SK-N-SH (cell line): Measurements from ENCODE around the gene SBF2. TPM values are rescaled to one million over a fixed set of nuclear protein-coding genes. Genes with fewer than 3 reads are reported as not detected.

Experiments
- CTCF ChIA-PET: fragments of 300-600, 350-600 bp; formaldehyde crosslinking; extraction: SDS; loops from one replicate; lab custom pipeline; 2021; lab: Yijun Ruan, JAX
- POLR2A ChIA-PET: fragments of 350-600 bp; sonication (Branson Sonifier 250); formaldehyde crosslinking; extraction: SDS; loops from one replicate; lab custom pipeline; 2020; ENCODE audit warnings: antibody characterized with exemption, inconsistent platforms; lab: Yijun Ruan, JAX
- DNase-seq: peaks from one replicate; pipeline ENCODE4 v3.0.0; 2012
- H2AFZ ChIP-seq: fragments of 200-600 bp; sonication (generic); 2 replicates; pipeline ENCODE4 v1.8.1; 2016; ENCODE audit warnings: antibody characterized with exemption, mild to moderate bottlenecking, low read depth
- H3F3A ChIP-seq: fragments of 200-600 bp; sonication (generic); replicated peaks from 2 replicates; pipeline ENCODE3; 2016; ENCODE audit warnings: antibody characterized with exemption, mild to moderate bottlenecking; ENCODE audit not compliant: insufficient read depth
- H3K27ac ChIP-seq, 2 experiments: fragments of 200-500 bp in 1 of 2; fragments of 200-600 bp in 1 of 2; sonication (Bioruptor generic) in 1 of 2; sonication (generic), shearing (Covaris generic) in 1 of 2; 2 replicates each; pipeline versions ENCODE4 v1.5.1 to v1.6.1; 2014 to 2016; ENCODE audit warnings: low read depth in 2 of 2, inconsistent platforms in 1 of 2, low read length in 1 of 2, mild to moderate bottlenecking in 1 of 2, mixed read lengths in 1 of 2
- H3K27me3 ChIP-seq: fragments of 200-600 bp; sonication (generic), shearing (Covaris generic); 2 replicates; pipeline ENCODE4 v1.6.1; 2016; ENCODE audit warnings: mixed run types; ENCODE audit not compliant: insufficient read depth
- H3K36me3 ChIP-seq, 2 experiments: fragments of 200-500 bp in 1 of 2; fragments of 200-600 bp in 1 of 2; sonication (Bioruptor generic) in 1 of 2; sonication (generic) in 1 of 2; replicated peaks in 1 of 2; 2 replicates each; pipeline versions ENCODE3 to v1.5.1; 2014 to 2016; ENCODE audit warnings: low read length in 1 of 2, mild to moderate bottlenecking in 1 of 2; ENCODE audit not compliant: insufficient read depth in 2 of 2, control insufficient read depth in 1 of 2
- H3K4me1 ChIP-seq, 2 experiments: fragments of 200-500 bp in 1 of 2; fragments of 200-600 bp in 1 of 2; sonication (Bioruptor generic) in 1 of 2; sonication (generic), shearing (Covaris generic) in 1 of 2; 2 replicates each; pipeline versions ENCODE4 v1.5.1 to v1.6.1; 2014 to 2016; ENCODE audit warnings: low read depth in 1 of 2, low read length in 1 of 2, mixed run types in 1 of 2; ENCODE audit not compliant: insufficient read depth in 2 of 2, control insufficient read depth in 1 of 2
- H3K4me2 ChIP-seq: fragments of 200-600 bp; sonication (generic), shearing (Covaris generic); 2 replicates; pipeline ENCODE4 v1.6.1; 2017; ENCODE audit warnings: mixed run types
- H3K4me3 ChIP-seq, 2 experiments: fragments of 200-500 bp in 1 of 2; fragments of 200-600 bp in 1 of 2; sonication (Bioruptor generic) in 1 of 2; sonication (generic), shearing (Covaris generic) in 1 of 2; 2 replicates each; pipeline versions ENCODE4 v1.5.1 to v1.8.1; 2014 to 2016; ENCODE audit warnings: low read depth in 2 of 2, inconsistent platforms in 1 of 2, low read length in 1 of 2, mild to moderate bottlenecking in 1 of 2, mixed read lengths in 1 of 2, moderate library complexity in 1 of 2
- H3K79me2 ChIP-seq: fragments of 200-600 bp; sonication (generic); 2 replicates; pipeline ENCODE4 v1.8.1; 2017; ENCODE audit warnings: mild to moderate bottlenecking; ENCODE audit not compliant: insufficient read depth
- H3K9ac ChIP-seq: fragments of 200-600 bp; sonication (generic); 2 replicates; pipeline ENCODE4 v1.6.1; 2017; ENCODE audit warnings: mixed run types
- H3K9me2 ChIP-seq: fragments of 200-600 bp; sonication (generic); 2 replicates; pipeline ENCODE4 v1.6.1; 2017; ENCODE audit warnings: mixed run types
- H3K9me3 ChIP-seq: fragments of 200-600 bp; sonication (generic); 2 replicates; pipeline ENCODE4 v1.6.1; 2017; ENCODE audit warnings: mixed run types, mild to moderate bottlenecking, moderate library complexity
- H4K20me1 ChIP-seq: fragments of 200-600 bp; sonication (generic); 2 replicates; pipeline ENCODE4 v1.6.1; 2017; ENCODE audit warnings: mild to moderate bottlenecking, mixed run types; ENCODE audit not compliant: insufficient read depth
- FOXJ3 ChIP-seq: sonication (generic); formaldehyde crosslinking; IDR thresholded peaks from 2 replicates; pipeline ENCODE4 v1.5.1; 2020; ENCODE audit warnings: mild to moderate bottlenecking, missing genetic modification reagents
- GATA2 ChIP-seq: sonication (generic); formaldehyde crosslinking; IDR thresholded peaks from 2 replicates; pipeline ENCODE4 v1.5.0; 2020; ENCODE audit warnings: mild to moderate bottlenecking, missing genetic modification reagents
- MAX ChIP-seq: IDR thresholded peaks from 2 replicates; pipeline ENCODE4 v1.4.0; 2012; ENCODE audit warnings: low read depth
- MEF2A ChIP-seq: IDR thresholded peaks from 2 replicates; pipeline ENCODE4 v1.4.0; 2012; ENCODE audit warnings: low read depth, borderline replicate concordance
- MXI1 ChIP-seq: IDR thresholded peaks from 2 replicates; pipeline ENCODE4 v1.6.1; 2012; ENCODE audit warnings: mild to moderate bottlenecking, low read depth, low read length, improper control_type of control experiment
- NFIC ChIP-seq: IDR thresholded peaks from 2 replicates; pipeline ENCODE4 v1.4.0; 2012; ENCODE audit warnings: borderline replicate concordance
- RAD21 ChIP-seq: IDR thresholded peaks from 2 replicates; pipeline ENCODE4 v1.6.1; 2012; ENCODE audit warnings: mild to moderate bottlenecking, low read length
- SIN3A ChIP-seq: IDR thresholded peaks from 2 replicates; pipeline ENCODE4 v1.6.1; 2012; ENCODE audit warnings: low read depth, mild to moderate bottlenecking, low read length, moderate library complexity, borderline replicate concordance
- SMC3 ChIP-seq: IDR thresholded peaks from 2 replicates; pipeline ENCODE4 v1.6.1; 2012; ENCODE audit warnings: low read depth, low read length, improper control_type of control experiment
- TAF1 ChIP-seq: IDR thresholded peaks from 2 replicates; pipeline ENCODE4 v1.6.1; 2012; ENCODE audit warnings: low read depth, mild to moderate bottlenecking, low read length, moderate library complexity, borderline replicate concordance
- TEAD4 ChIP-seq: IDR thresholded peaks from 2 replicates; pipeline ENCODE4 v1.4.0; 2012; ENCODE audit warnings: mild to moderate bottlenecking, borderline replicate concordance; ENCODE audit not compliant: insufficient read depth
- WGBS: methylation state at CpG from one replicate; pipeline ENCODE4 v1.1.6; 2017; ENCODE audit warnings: low lambda C conversion rate; 5-methylcytosine and 5-hydroxymethylcytosine counted together
- polyA plus RNA-seq, 3 experiments: library from polyadenylated mRNA; depleted of rRNA; stranded (reverse); fragments of >200 nt; gene quantifications; 2 replicates each; pipeline ENCODE4 v1.2.3, GENCODE V29; 2012
- TF ChIP-seq, protein P1 (sequence below): IDR thresholded peaks from 2 replicates; pipeline ENCODE4 v1.4.0; 2012; ENCODE audit warnings: low read depth, borderline replicate concordance

Gene SBF2
- polyA plus RNA-seq, 1 of the 3 experiments (the other 2 are of a cell fraction) = 23.0 TPM

- Histone ChIP-seq H3K9me2 (no peaks in the 10 kb centered on the region), H3K79me2 (peaks cover 9% of the 10 kb centered on the region; the same call in 1 of the 2 replicates), H3K36me3 (peaks cover 0 to 9% of the 10 kb centered on the region in 2 experiments), H4K20me1 (no peaks in the 10 kb centered on the region), H3K4me3 (no peak overlapping the region), H3K4me1 (peaks cover 0 to 11% of the 10 kb centered on the region in 2 experiments; a peak in 3 of 4 replicates), H3F3A (no peaks in the 10 kb centered on the region), H2AFZ (no peak overlapping the region), H3K27me3 (no peaks in the 10 kb centered on the region), H3K9ac (no peak overlapping the region), H3K27ac (no peak overlapping the region), H3K9me3 (no peaks in the 10 kb centered on the region)
- CTCF ChIA-PET = no interaction called here
- DNase-seq = no peak
- POLR2A ChIA-PET = no interaction called here
- 89% methylated on average over 1 of the region's 1 CpG for WGBS
- TF ChIP-seq GATA2 (CRISPR knock-in tag) (no peak), FOXJ3 (CRISPR knock-in tag) (no peak), MEF2A (no peak), MXI1 (no peak), SIN3A (no peak), MAX (no peak), TAF1 (no peak), SMC3 (no peak), TEAD4 (no peak), NFIC (no peak), RAD21 (no peak)
- TF ChIP-seq, protein P1, sequence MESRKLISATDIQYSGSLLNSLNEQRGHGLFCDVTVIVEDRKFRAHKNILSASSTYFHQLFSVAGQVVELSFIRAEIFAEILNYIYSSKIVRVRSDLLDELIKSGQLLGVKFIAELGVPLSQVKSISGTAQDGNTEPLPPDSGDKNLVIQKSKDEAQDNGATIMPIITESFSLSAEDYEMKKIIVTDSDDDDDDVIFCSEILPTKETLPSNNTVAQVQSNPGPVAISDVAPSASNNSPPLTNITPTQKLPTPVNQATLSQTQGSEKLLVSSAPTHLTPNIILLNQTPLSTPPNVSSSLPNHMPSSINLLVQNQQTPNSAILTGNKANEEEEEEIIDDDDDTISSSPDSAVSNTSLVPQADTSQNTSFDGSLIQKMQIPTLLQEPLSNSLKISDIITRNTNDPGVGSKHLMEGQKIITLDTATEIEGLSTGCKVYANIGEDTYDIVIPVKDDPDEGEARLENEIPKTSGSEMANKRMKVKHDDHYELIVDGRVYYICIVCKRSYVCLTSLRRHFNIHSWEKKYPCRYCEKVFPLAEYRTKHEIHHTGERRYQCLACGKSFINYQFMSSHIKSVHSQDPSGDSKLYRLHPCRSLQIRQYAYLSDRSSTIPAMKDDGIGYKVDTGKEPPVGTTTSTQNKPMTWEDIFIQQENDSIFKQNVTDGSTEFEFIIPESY = no peak
- TF ChIP-seq, all 33 proteins: peak for 0
- no peak overlapping the region for H3K4me2 ChIP-seq
These were observed 184.2 kb downstream of the SBF2 start for GRCh38 chr11:10109806-10110205.

- CTCF ChIA-PET = no interaction called here
- TF ChIP-seq SMC3 = no peak
- POLR2A ChIA-PET = no interaction called here
- Histone ChIP-seq H3K9ac (no peak overlapping the region), H3K27me3 (no peaks in the 10 kb centered on the region), H3K4me3 (no peak overlapping the region), H3K36me3 (peaks cover 0 to 5% of the 10 kb centered on the region in 2 experiments), H3K4me1 (peaks cover 0 to 11% of the 10 kb centered on the region in 2 experiments; a peak in 2 of 4 replicates), H3K27ac (no peak overlapping the region), H3K9me3 (no peaks in the 10 kb centered on the region), H3F3A (no peaks in the 10 kb centered on the region), H3K9me2 (no peaks in the 10 kb centered on the region), H3K79me2 (peaks cover 9% of the 10 kb centered on the region; the same call in 1 of the 2 replicates), H4K20me1 (no peaks in the 10 kb centered on the region), H2AFZ (no peak overlapping the region), H3K4me2 (no peak overlapping the region)
- WGBS = 95% methylated on average over 3 of the region's 3 CpGs
- no peak for DNase-seq
These were observed 184.9 kb downstream of the SBF2 start for GRCh38 chr11:10108915-10109680.
